ENCODE measurements around the gene SOCS6.
"Not testable (repeated sequence)": the region's sequence is repeated elsewhere in the genome, so short reads cannot be mapped to it uniquely, and the experiment has no call there.

Gene SOCS6

DNA sequence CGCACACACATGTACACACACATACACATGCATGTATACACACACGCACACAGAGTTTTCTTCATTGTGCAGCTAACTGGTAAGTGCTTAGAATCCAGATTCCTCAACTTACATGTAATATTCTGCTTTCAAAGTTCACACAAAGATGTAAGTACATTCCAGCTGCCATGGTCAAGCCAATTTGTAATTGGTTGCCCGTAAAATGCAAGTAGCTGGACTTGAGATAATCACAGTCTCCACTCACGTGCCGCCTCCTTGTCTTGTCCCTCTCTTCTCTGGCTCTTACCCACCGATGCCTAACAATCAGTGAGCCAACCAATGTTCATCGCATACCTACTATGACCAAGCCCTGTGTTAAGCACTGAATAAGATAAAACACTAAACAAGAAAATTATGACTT, 77.8 kb downstream of the SOCS6 start:
- no peak overlapping the region for H3K4me3 ChIP-seq (ENCODE audit: low read depth in 1 of 2, low read length in 2 of 2)
- no peak overlapping the region for H2AFZ ChIP-seq (ENCODE audit: low read depth, low read length)
- no peak for TF ChIP-seq EZH2 (IDR thresholded peaks at IDR 0.05; ENCODE audit: borderline replicate concordance, low read depth, low read length, severe bottlenecking)
- TF ChIP-seq, protein P1, sequence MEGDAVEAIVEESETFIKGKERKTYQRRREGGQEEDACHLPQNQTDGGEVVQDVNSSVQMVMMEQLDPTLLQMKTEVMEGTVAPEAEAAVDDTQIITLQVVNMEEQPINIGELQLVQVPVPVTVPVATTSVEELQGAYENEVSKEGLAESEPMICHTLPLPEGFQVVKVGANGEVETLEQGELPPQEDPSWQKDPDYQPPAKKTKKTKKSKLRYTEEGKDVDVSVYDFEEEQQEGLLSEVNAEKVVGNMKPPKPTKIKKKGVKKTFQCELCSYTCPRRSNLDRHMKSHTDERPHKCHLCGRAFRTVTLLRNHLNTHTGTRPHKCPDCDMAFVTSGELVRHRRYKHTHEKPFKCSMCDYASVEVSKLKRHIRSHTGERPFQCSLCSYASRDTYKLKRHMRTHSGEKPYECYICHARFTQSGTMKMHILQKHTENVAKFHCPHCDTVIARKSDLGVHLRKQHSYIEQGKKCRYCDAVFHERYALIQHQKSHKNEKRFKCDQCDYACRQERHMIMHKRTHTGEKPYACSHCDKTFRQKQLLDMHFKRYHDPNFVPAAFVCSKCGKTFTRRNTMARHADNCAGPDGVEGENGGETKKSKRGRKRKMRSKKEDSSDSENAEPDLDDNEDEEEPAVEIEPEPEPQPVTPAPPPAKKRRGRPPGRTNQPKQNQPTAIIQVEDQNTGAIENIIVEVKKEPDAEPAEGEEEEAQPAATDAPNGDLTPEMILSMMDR (IDR thresholded peaks at IDR 0.05; ENCODE audit: borderline replicate concordance, extremely low read depth, low read length, poor library complexity, severe bottlenecking): no peak
- no peak overlapping the region for H3K9ac ChIP-seq (ENCODE audit: low read depth, low read length)
- H3K27me3 ChIP-seq (ENCODE audit: insufficient read depth, low read length, poor library complexity): no peaks in the 10 kb centered on the region
- H4K20me1 ChIP-seq (ENCODE audit: insufficient read depth, low read length): no peaks in the 10 kb centered on the region
- no peaks in the 10 kb centered on the region for H3K36me3 ChIP-seq (ENCODE audit: insufficient read depth, low read length)
- no peak for ATAC-seq (ENCODE audit: insufficient read depth, low read depth)
- no peaks in the 10 kb centered on the region for H3K9me3 ChIP-seq (ENCODE audit: insufficient read depth, low read length, severe bottlenecking)
- H3K79me2 ChIP-seq (ENCODE audit: insufficient read depth, low read length): no peaks in the 10 kb centered on the region
- H3K4me1 ChIP-seq (ENCODE audit: insufficient read depth, low read length): no peaks in the 10 kb centered on the region
- no peak overlapping the region for H3K4me2 ChIP-seq (ENCODE audit: insufficient read depth, low read length)
- H3K27ac ChIP-seq (ENCODE audit: low read length): no peak overlapping the region
- no peak for DNase-seq

DNA sequence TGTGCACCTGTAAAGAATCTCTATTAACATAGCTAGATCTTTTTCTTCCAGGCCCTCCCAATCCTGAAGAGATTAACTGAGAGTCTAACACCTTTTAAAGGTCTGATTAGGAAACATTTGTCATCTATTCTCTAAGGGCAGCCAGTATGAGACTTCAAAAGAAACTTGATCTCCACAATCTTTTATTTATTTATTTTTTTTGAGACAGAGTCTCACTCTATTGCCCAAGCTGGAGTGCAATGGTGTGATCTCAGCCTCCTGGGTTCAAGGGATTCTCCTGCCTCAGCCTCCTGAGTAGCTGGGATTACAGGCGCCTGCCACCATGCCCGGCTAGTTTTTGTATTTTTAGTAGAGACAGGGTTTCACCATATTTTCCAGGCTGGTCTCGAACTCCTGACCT, 78.5 kb downstream of the SOCS6 start:
- not testable (repeated sequence) for H3K9ac ChIP-seq (ENCODE audit: low read depth, low read length); H3K27me3 ChIP-seq (ENCODE audit: insufficient read depth, low read length, poor library complexity); H3K4me1 ChIP-seq (ENCODE audit: insufficient read depth, low read length); H4K20me1 ChIP-seq (ENCODE audit: insufficient read depth, low read length); H2AFZ ChIP-seq (ENCODE audit: low read depth, low read length); H3K4me2 ChIP-seq (ENCODE audit: insufficient read depth, low read length); H3K27ac ChIP-seq (ENCODE audit: low read length); H3K9me3 ChIP-seq (ENCODE audit: insufficient read depth, low read length, severe bottlenecking); ATAC-seq (ENCODE audit: insufficient read depth, low read depth); H3K36me3 ChIP-seq (ENCODE audit: insufficient read depth, low read length); H3K79me2 ChIP-seq (ENCODE audit: insufficient read depth, low read length); DNase-seq; H3K4me3 ChIP-seq (ENCODE audit: low read depth in 1 of 2, low read length in 2 of 2)

DNA sequence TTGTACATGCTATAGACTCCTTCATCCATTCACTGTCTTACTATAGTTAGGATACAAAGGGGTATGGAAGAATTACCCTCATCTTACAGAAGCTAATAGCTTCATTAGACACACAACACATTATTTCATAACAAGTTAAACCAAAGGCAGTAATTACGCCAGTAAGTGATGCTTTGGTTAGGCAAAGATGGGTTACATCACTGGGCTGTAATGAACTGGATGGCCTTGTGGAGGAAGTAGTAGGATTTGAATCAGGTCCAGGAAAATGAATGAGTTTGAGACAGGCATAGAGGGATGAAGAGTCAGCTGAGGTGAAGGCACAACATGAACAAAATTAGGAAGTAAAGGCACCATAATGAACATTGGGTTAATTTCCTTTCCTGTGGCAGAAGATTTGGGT, 80.1 kb downstream of the SOCS6 start:
- Histone ChIP-seq H3K9me3 (ENCODE audit: insufficient read depth, low read length, severe bottlenecking) (no peaks in the 10 kb centered on the region), H3K4me3 (ENCODE audit: low read depth in 1 of 2, low read length in 2 of 2) (no peak overlapping the region), H3K4me1 (ENCODE audit: insufficient read depth, low read length) (no peaks in the 10 kb centered on the region), H4K20me1 (ENCODE audit: insufficient read depth, low read length) (no peaks in the 10 kb centered on the region), H3K9ac (ENCODE audit: low read depth, low read length) (no peak overlapping the region), H3K27me3 (ENCODE audit: insufficient read depth, low read length, poor library complexity) (no peaks in the 10 kb centered on the region), H2AFZ (ENCODE audit: low read depth, low read length) (no peak overlapping the region), H3K79me2 (ENCODE audit: insufficient read depth, low read length) (no peaks in the 10 kb centered on the region), H3K27ac (ENCODE audit: low read length) (no peak overlapping the region), H3K36me3 (ENCODE audit: insufficient read depth, low read length) (no peaks in the 10 kb centered on the region), H3K4me2 (ENCODE audit: insufficient read depth, low read length) (no peak overlapping the region)
- no peak for TF ChIP-seq EZH2 (IDR thresholded peaks at IDR 0.05; ENCODE audit: borderline replicate concordance, low read depth, low read length, severe bottlenecking)
- TF ChIP-seq, protein P1 (IDR thresholded peaks at IDR 0.05; ENCODE audit: borderline replicate concordance, extremely low read depth, low read length, poor library complexity, severe bottlenecking): no peak
- DNase-seq (no peak), ATAC-seq (ENCODE audit: insufficient read depth, low read depth) (no peak)

DNA sequence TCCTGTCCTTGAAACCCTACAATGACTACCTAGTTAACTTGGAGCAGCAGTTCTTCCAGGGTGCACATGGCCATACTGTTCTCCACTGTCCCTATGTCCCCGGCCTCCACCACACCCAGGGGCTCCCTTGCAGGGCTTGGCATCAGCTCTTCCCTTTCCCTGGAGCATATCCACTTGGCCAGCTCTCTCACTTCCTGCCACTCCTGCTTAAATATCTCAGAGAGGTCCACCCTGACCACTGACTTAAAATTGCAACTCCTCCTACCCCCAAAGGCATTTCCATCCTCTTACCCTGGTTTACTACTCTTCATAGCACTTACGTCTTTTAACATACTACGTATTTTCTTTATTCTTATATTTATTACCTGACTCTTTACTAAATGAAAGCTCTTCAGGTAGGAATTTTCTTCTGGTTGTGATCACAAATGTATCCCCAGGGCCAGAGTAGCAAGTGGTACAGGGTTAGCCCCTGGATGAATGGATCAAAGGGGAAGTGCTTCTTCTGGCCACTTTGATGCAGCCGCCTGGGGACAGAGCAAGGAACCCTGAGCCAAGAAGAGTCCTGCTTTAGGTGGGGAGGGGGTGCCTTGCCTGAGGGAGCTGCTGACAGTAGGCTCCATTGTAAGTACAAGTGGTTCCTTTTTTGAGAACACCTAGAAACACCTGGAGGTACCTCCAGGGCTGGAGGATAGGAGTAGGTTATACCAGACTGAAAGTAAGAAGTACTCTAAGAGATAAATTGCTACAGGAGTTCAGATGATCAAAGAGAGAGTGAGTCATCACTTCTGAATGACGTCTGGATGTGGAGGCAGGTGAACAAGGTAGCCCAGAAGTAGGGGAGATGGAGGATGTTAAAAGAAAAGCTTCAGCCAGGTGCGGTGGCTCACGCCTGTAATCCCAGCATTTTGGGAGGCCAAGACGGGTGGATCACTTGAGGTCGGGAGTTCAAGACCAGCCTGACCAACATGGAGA, 82.2 kb downstream of the SOCS6 start:
- Histone ChIP-seq H3K4me3 (ENCODE audit: low read depth in 1 of 2, low read length in 2 of 2) (no peak overlapping the region), H3K9ac (ENCODE audit: low read depth, low read length) (no peak overlapping the region), H3K27me3 (ENCODE audit: insufficient read depth, low read length, poor library complexity) (no peaks in the 10 kb centered on the region), H3K36me3 (ENCODE audit: insufficient read depth, low read length) (no peaks in the 10 kb centered on the region), H3K9me3 (ENCODE audit: insufficient read depth, low read length, severe bottlenecking) (no peaks in the 10 kb centered on the region), H2AFZ (ENCODE audit: low read depth, low read length) (no peak overlapping the region), H3K79me2 (ENCODE audit: insufficient read depth, low read length) (no peaks in the 10 kb centered on the region), H3K4me1 (ENCODE audit: insufficient read depth, low read length) (no peaks in the 10 kb centered on the region), H3K4me2 (ENCODE audit: insufficient read depth, low read length) (no peak overlapping the region), H4K20me1 (ENCODE audit: insufficient read depth, low read length) (no peaks in the 10 kb centered on the region), H3K27ac (ENCODE audit: low read length) (no peak overlapping the region)
- DNase-seq (no peak), ATAC-seq (ENCODE audit: insufficient read depth, low read depth) (no peak)
- TF ChIP-seq EZH2 (IDR thresholded peaks at IDR 0.05; ENCODE audit: borderline replicate concordance, low read depth, low read length, severe bottlenecking): no peak
- TF ChIP-seq, protein P1 (IDR thresholded peaks at IDR 0.05; ENCODE audit: borderline replicate concordance, extremely low read depth, low read length, poor library complexity, severe bottlenecking): no peak

Data from DND-41 (cell line).